Measurements from ENCODE around the gene CSPG5.

Gene CSPG5

GRCh38 chr3:47578691-47579632 lies at the start of gene CSPG5:
CSPG5 (minus strand) TSS chr3:47578865; CDS start chr3:47578693, 172 bp downstream.
- no peak for DNase-seq (ENCODE audit: low spot score)

GRCh38 chr3:47628426-47628825 lies 49.8 kb upstream of the CSPG5 start:
- DNase-seq (ENCODE audit: low spot score) = no peak

GRCh38 chr3:47622671-47623461 lies 44.2 kb upstream of the CSPG5 start:
- no peak for DNase-seq (ENCODE audit: low spot score)

GRCh38 chr3:47617086-47618010 lies 38.7 kb upstream of the CSPG5 start:
- peak; percentile 28 for DNase-seq (ENCODE audit: low spot score)

GRCh38 chr3:47614788-47615187 lies 36.1 kb upstream of the CSPG5 start:
- no peak for DNase-seq (ENCODE audit: low spot score)

GRCh38 chr3:47613722-47614121 lies 35.1 kb upstream of the CSPG5 start:
- DNase-seq (ENCODE audit: low spot score) = no peak

GRCh38 chr3:47612879-47613278 lies 34.2 kb upstream of the CSPG5 start:
- DNase-seq (ENCODE audit: low spot score) = no peak

GRCh38 chr3:47612178-47612577 lies 33.5 kb upstream of the CSPG5 start:
- no peak for DNase-seq (ENCODE audit: low spot score)

GRCh38 chr3:47611576-47611975 lies 32.9 kb upstream of the CSPG5 start:
- no peak for DNase-seq (ENCODE audit: low spot score)

- no peak for DNase-seq (ENCODE audit: low spot score)
Measured at GRCh38 chr3:47610583-47610982, 31.9 kb upstream of the CSPG5 start.

GRCh38 chr3:47607335-47607734 lies 28.7 kb upstream of the CSPG5 start:
- no peak for DNase-seq (ENCODE audit: low spot score)

GRCh38 chr3:47606165-47606564 lies 27.5 kb upstream of the CSPG5 start:
- no peak for DNase-seq (ENCODE audit: low spot score)

GRCh38 chr3:47605652-47606051 lies 27.0 kb upstream of the CSPG5 start:
- no peak for DNase-seq (ENCODE audit: low spot score)

- DNase-seq (ENCODE audit: low spot score) = no peak
Measured at GRCh38 chr3:47604145-47604544, 25.5 kb upstream of the CSPG5 start.

- DNase-seq (ENCODE audit: low spot score) = no peak
Measured at GRCh38 chr3:47603332-47603731, 24.7 kb upstream of the CSPG5 start.

GRCh38 chr3:47601281-47601680 lies 22.6 kb upstream of the CSPG5 start:
- peak; percentile 88 for DNase-seq (ENCODE audit: low spot score)

- no peak for DNase-seq (ENCODE audit: low spot score)
Measured at GRCh38 chr3:47594792-47595191, 16.1 kb upstream of the CSPG5 start.

- DNase-seq (ENCODE audit: low spot score) = no peak
Measured at GRCh38 chr3:47592066-47592795, 13.6 kb upstream of the CSPG5 start.

- DNase-seq (ENCODE audit: low spot score) = no peak
Measured at GRCh38 chr3:47590216-47590615, 11.6 kb upstream of the CSPG5 start.

- DNase-seq (ENCODE audit: low spot score) = no peak
Measured at GRCh38 chr3:47588587-47588986, 9.9 kb upstream of the CSPG5 start.

GRCh38 chr3:47588053-47588452 lies 9.4 kb upstream of the CSPG5 start:
- DNase-seq (ENCODE audit: low spot score) = no peak
